ENCODE data around the gene KBTBD12. TPM values are rescaled to one million over a fixed set of nuclear protein-coding genes. Genes with fewer than 3 reads are reported as not detected.

Gene KBTBD12
- total and polyA plus RNA-seq, 3 experiments from 2014 or later: not detected

- POLR2A ChIA-PET: no interaction called here
- DNase-seq: no peak
- no peaks in the 10 kb centered on the region for H3K4me1 ChIP-seq (ENCODE audit: insufficient read depth, low read length)
- no peaks in the 10 kb centered on the region for H3K4me1 Mint-ChIP-seq
- H3K9me3 Mint-ChIP-seq: no peaks in the 10 kb centered on the region
- no peak overlapping the region for H3K4me3 ChIP-seq (ENCODE audit: low read length)
- no peak overlapping the region for H3K27ac ChIP-seq (ENCODE audit: low read depth, low read length)
- H3K36me3 ChIP-seq (ENCODE audit: insufficient read depth, low read length): no peaks in the 10 kb centered on the region
- no peaks in the 10 kb centered on the region for H3K27me3 ChIP-seq (ENCODE audit: insufficient read depth, low read length, poor library complexity, severe bottlenecking)
- H3K27ac Mint-ChIP-seq: no peak overlapping the region
- no peaks in the 10 kb centered on the region for H3K36me3 Mint-ChIP-seq
- CTCF ChIA-PET: interaction anchor here (1.6 kb wide), 1 partner anchor 11 kb away, joined by 4 read pairs; no protein-coding TSS in a partner anchor
- H3K27me3 Mint-ChIP-seq: peaks cover 7 to 11% of the 10 kb centered on the region in 2 donors
- H3K9me3 ChIP-seq (ENCODE audit: low read length): no peaks in the 10 kb centered on the region
- no peak overlapping the region for H3K4me3 Mint-ChIP-seq
Observed at GRCh38 chr3:128021768-128022372, 106.8 kb downstream of the KBTBD12 start.

- CTCF ChIA-PET: interaction anchor here (1.5 kb wide), 1 partner anchor 11 kb away, joined by 4 read pairs; no protein-coding TSS in a partner anchor
- DNase-seq: no peak
- Mint-ChIP-seq H3K9me3 (no peaks in the 10 kb centered on the region), H3K27me3 (peaks cover 4 to 34% of the 10 kb centered on the region in 2 donors), H3K36me3 (no peaks in the 10 kb centered on the region), H3K4me1 (no peaks in the 10 kb centered on the region), H3K4me3 (no peak overlapping the region), H3K27ac (no peak overlapping the region)
- Histone ChIP-seq H3K9me3 (ENCODE audit: low read length) (no peaks in the 10 kb centered on the region), H3K27ac (ENCODE audit: low read depth, low read length) (no peak overlapping the region), H3K27me3 (ENCODE audit: insufficient read depth, low read length, poor library complexity, severe bottlenecking) (no peaks in the 10 kb centered on the region), H3K4me1 (ENCODE audit: insufficient read depth, low read length) (no peaks in the 10 kb centered on the region), H3K36me3 (ENCODE audit: insufficient read depth, low read length) (no peaks in the 10 kb centered on the region), H3K4me3 (ENCODE audit: low read length) (no peak overlapping the region)
- POLR2A ChIA-PET: no interaction called here
Observed at GRCh38 chr3:128033102-128033501, 118.1 kb downstream of the KBTBD12 start.

- Mint-ChIP-seq H3K27ac (no peak overlapping the region), H3K36me3 (no peaks in the 10 kb centered on the region), H3K4me1 (no peaks in the 10 kb centered on the region), H3K4me3 (no peak overlapping the region), H3K9me3 (no peaks in the 10 kb centered on the region), H3K27me3 (peaks cover under 1 to 34% of the 10 kb centered on the region in 2 donors)
- no peaks in the 10 kb centered on the region for H3K36me3 ChIP-seq (ENCODE audit: insufficient read depth, low read length)
- H3K9me3 ChIP-seq (ENCODE audit: low read length): no peaks in the 10 kb centered on the region
- DNase-seq: no peak
- POLR2A ChIA-PET: no interaction called here
- H3K27ac ChIP-seq (ENCODE audit: low read depth, low read length): no peak overlapping the region
- no peaks in the 10 kb centered on the region for H3K27me3 ChIP-seq (ENCODE audit: insufficient read depth, low read length, poor library complexity, severe bottlenecking)
- CTCF ChIA-PET: no interaction called here
- H3K4me1 ChIP-seq (ENCODE audit: insufficient read depth, low read length): no peaks in the 10 kb centered on the region
- H3K4me3 ChIP-seq (ENCODE audit: low read length): no peak overlapping the region
Observed at GRCh38 chr3:128036119-128036518, 121.1 kb downstream of the KBTBD12 start.

Other genes with a start within 250 kb of the KBTBD12 start
- gene ABTB1, start 242.3 kb upstream of the KBTBD12 start, total RNA-seq: 10 to 100 TPM; 21.7 to 23.1 TPM
- gene ABTB1, start 242.3 kb upstream of the KBTBD12 start, polyA plus RNA-seq: 64.0 TPM
- 1 to 10 TPM; 5.3 to 5.9 TPM for gene MGLL, start 92.7 kb upstream of the KBTBD12 start, total RNA-seq
- 3.0 TPM for gene MGLL, start 92.7 kb upstream of the KBTBD12 start, polyA plus RNA-seq
- gene SEC61A1, start 137.2 kb downstream of the KBTBD12 start, total RNA-seq: 100 to 1,000 TPM; 200 to 208 TPM
- gene SEC61A1, start 137.2 kb downstream of the KBTBD12 start, polyA plus RNA-seq: 176 TPM
- gene RUVBL1, start 208.6 kb downstream of the KBTBD12 start, total RNA-seq: 100 to 1,000 TPM; 114 to 116 TPM
- 69.2 TPM for gene RUVBL1, start 208.6 kb downstream of the KBTBD12 start, polyA plus RNA-seq
- 10 to 100 TPM; 20.4 to 21.8 TPM for gene EEFSEC, start 238.2 kb downstream of the KBTBD12 start, total RNA-seq
- gene EEFSEC, start 238.2 kb downstream of the KBTBD12 start, polyA plus RNA-seq: 28.6 TPM

Measured in CD8-positive, alpha-beta memory T cell (primary cell).